ENCODE results near the gene SP1.

GRCh38 chr12:53376747-53377146 is 3.2 kb upstream of the SP1 start:
- TF ChIP-seq SUZ12 (IDR thresholded peaks at IDR 0.05; ENCODE audit: extremely low read depth, insufficient read depth, insufficient read length) = no peak
- no peak for TF ChIP-seq ZNF274 (IDR thresholded peaks at IDR 0.05; ENCODE audit: low read depth, low read length)
- TF ChIP-seq YY1 (IDR thresholded peaks at IDR 0.05; ENCODE audit: insufficient read depth, insufficient read length) = no peak

All from NT2/D1 (cell line).